Endothelial cell of umbilical vein (primary cell): ENCODE measurements around the gene WDR6. TPM values are rescaled to one million over a fixed set of nuclear protein-coding genes. Genes with fewer than 3 reads are reported as not detected.

Experiments used
- BruUV-seq: library from RNA; stranded (reverse); fragments of 400-500 nt; replicated peaks from 2 replicates; lab custom pipeline; 2021; lab: Mats Ljungman, UMichigan
- CTCF ChIA-PET: fragments of 300-600, 350-600 bp; sonication (Branson Sonifier 250); formaldehyde crosslinking; loops from one replicate; lab custom pipeline; 2021; ENCODE audit warnings: antibody characterized with exemption, inconsistent platforms; lab: Charles Lee
- POLR2A ChIA-PET: fragments of 300-600, 350-600 bp; sonication (Branson Sonifier 250); formaldehyde crosslinking; loops from one replicate; lab custom pipeline; 2021; ENCODE audit warnings: antibody characterized with exemption, inconsistent platforms; lab: Charles Lee
- DNase-seq: peaks from one replicate; pipeline ENCODE4 v3.0.0-alpha.2; 2011; ENCODE audit warnings: low read depth, low spot score
- FAIRE-seq: peaks from 2 replicates; lab custom pipeline; 2011; peaks lifted over from hg19 to GRCh38; lab: Jason Lieb, UNC
- H2AFZ ChIP-seq: 2 replicates; pipeline ENCODE4 v1.6.0; 2012; ENCODE audit warnings: low read depth, low read length, control low read depth, inconsistent platforms
- H3K27ac ChIP-seq: 2 replicates; pipeline ENCODE4 v1.5.1; 2011; ENCODE audit warnings: low read depth, mild to moderate bottlenecking, control low read depth, low read length, moderate library complexity; ENCODE audit not compliant: insufficient read depth
- H3K27me3 ChIP-seq, 2 experiments: 2 replicates each; pipeline versions ENCODE4 v1.6.0 to v1.6.1; 2011; ENCODE audit warnings: low read length in 2 of 2, mixed read lengths in 1 of 2; ENCODE audit not compliant: control insufficient read depth in 2 of 2, insufficient read depth in 2 of 2
- H3K36me3 ChIP-seq, 2 experiments: 2 replicates in 1 of 2; 3 replicates in 1 of 2; pipeline ENCODE4 v1.5.1; 2011; ENCODE audit warnings: low read length in 2 of 2, mild to moderate bottlenecking in 1 of 2, moderate library complexity in 1 of 2; ENCODE audit not compliant: control insufficient read depth in 2 of 2, insufficient read depth in 2 of 2; ENCODE audit errors: extremely low read depth in 1 of 2
- H3K4me1 ChIP-seq: 3 replicates; pipeline ENCODE4 v1.5.1; 2011; ENCODE audit warnings: mild to moderate bottlenecking, low read length; ENCODE audit not compliant: control insufficient read depth, insufficient read depth; ENCODE audit errors: extremely low read depth
- H3K4me2 ChIP-seq: 2 replicates; pipeline ENCODE4 v1.6.1; 2011; ENCODE audit warnings: low read length, control low read depth, mixed read lengths; ENCODE audit not compliant: insufficient read depth
- H3K4me3 ChIP-seq, 3 experiments: fragments of 200-600 bp in 1 of 3; sonication (generic), shearing (Covaris generic) in 1 of 3; replicated peaks in 1 of 3; 2 replicates each; pipeline ENCODE4 v1.5.1; 2011 to 2016; ENCODE audit warnings: control low read depth in 3 of 3, low read length in 3 of 3, mild to moderate bottlenecking in 2 of 3, inconsistent platforms in 1 of 3, low read depth in 1 of 3, moderate library complexity in 1 of 3; ENCODE audit not compliant: insufficient read depth in 1 of 3
- H3K79me2 ChIP-seq: 2 replicates; pipeline ENCODE4 v1.6.0; 2012; ENCODE audit warnings: low read length, inconsistent platforms; ENCODE audit not compliant: control insufficient read depth, insufficient read depth
- H3K9ac ChIP-seq: replicated peaks from 2 replicates; pipeline ENCODE3; 2011; ENCODE audit warnings: low read length, control low read depth; ENCODE audit not compliant: insufficient read depth; ENCODE audit errors: extremely low read depth
- H3K9me1 ChIP-seq: replicated peaks from 3 replicates; pipeline ENCODE4 v1.6.0; 2011; ENCODE audit warnings: mild to moderate bottlenecking, low read length; ENCODE audit not compliant: control insufficient read depth, insufficient read depth; ENCODE audit errors: extremely low read depth
- H3K9me3 ChIP-seq: replicated peaks from 2 replicates; pipeline ENCODE4 v1.5.1; 2012; ENCODE audit warnings: low read length, inconsistent platforms; ENCODE audit not compliant: control insufficient read depth, insufficient read depth
- H4K20me1 ChIP-seq: replicated peaks from 2 replicates; pipeline ENCODE3; 2011; ENCODE audit warnings: mild to moderate bottlenecking, low read length; ENCODE audit not compliant: control insufficient read depth, insufficient read depth; ENCODE audit errors: extremely low read depth
- CTCF ChIP-seq, 2 donors: IDR thresholded peaks; 1 replicate in 1 of 2; 2 replicates in 1 of 2; pipeline ENCODE4 v1.5.1; 2011; ENCODE audit warnings: low read length in 2 of 2, mild to moderate bottlenecking in 2 of 2, moderate library complexity in 2 of 2, control low read depth in 1 of 2, inconsistent platforms in 1 of 2, low read depth in 1 of 2; ENCODE audit not compliant: insufficient read depth in 1 of 2; ENCODE audit errors: extremely low read depth in 1 of 2
- EZH2 ChIP-seq: IDR thresholded peaks from 2 replicates; pipeline ENCODE4 v1.6.1; 2012; ENCODE audit warnings: borderline replicate concordance, low read depth, mild to moderate bottlenecking, moderate library complexity, low read length, inconsistent platforms; ENCODE audit not compliant: severe bottlenecking
- FOS ChIP-seq: IDR thresholded peaks from 2 replicates; pipeline ENCODE4 v1.6.1; 2011; ENCODE audit warnings: mild to moderate bottlenecking, low read length, moderate library complexity, borderline replicate concordance; ENCODE audit not compliant: insufficient read depth
- GATA2 ChIP-seq: IDR thresholded peaks from 2 replicates; pipeline ENCODE4 v1.7.0; 2011; ENCODE audit warnings: low read depth, mild to moderate bottlenecking, moderate library complexity, mixed read lengths, low read length; ENCODE audit not compliant: insufficient read length, insufficient read depth
- JUN ChIP-seq: IDR thresholded peaks from 2 replicates; pipeline ENCODE4 v1.6.1; 2011; ENCODE audit warnings: borderline replicate concordance, low read depth; ENCODE audit not compliant: insufficient read length, insufficient read depth
- MAX ChIP-seq: IDR thresholded peaks from 2 replicates; pipeline ENCODE4 v1.6.1; 2011; ENCODE audit not compliant: insufficient read depth, insufficient read length
- MYC ChIP-seq: IDR thresholded peaks from one replicate; pipeline ENCODE4 v1.6.1; 2011; ENCODE audit warnings: mild to moderate bottlenecking, low read depth, low read length
- POLR2A ChIP-seq: IDR thresholded peaks from 2 replicates; pipeline ENCODE4 v1.6.1; 2012; ENCODE audit warnings: low read depth, mild to moderate bottlenecking, control low read depth, low read length
- POLR2AphosphoS5 ChIP-seq: IDR thresholded peaks from 2 replicates; pipeline ENCODE4 v1.6.1; 2012; ENCODE audit warnings: low read depth, mild to moderate bottlenecking, control low read depth, low read length, moderate library complexity; ENCODE audit not compliant: insufficient read depth
- dilution Hi-C: fragments of 300-500 bp; cut with MboI; formaldehyde crosslinking; loops from one replicate; pipeline ENCODE4 v1.15.0; 2019; ENCODE audit warnings: low sequenced_read_pairs; ENCODE audit not compliant: extremely low pct_ligation_motif_present
- intact Hi-C: fragments of 100-400 bp; cut with micrococcal nuclease; formaldehyde crosslinking; loops from one replicate; pipeline ENCODE4 v1.10.0; 2022
- polyA plus RNA-seq, 4 experiments: library from polyadenylated mRNA; depleted of rRNA in 3 of 4; stranded (reverse) in 3 of 4; unstranded in 1 of 4; fragments of >200 nt; gene quantifications; 2 replicates each; pipeline versions ENCODE4 v1.2.1 to v1.2.3, GENCODE V29; 2011 to 2012; ENCODE audit warnings: missing spikeins in 1 of 4
- total RNA-seq: library from RNA; stranded (reverse); gene quantifications from 2 replicates; pipeline ENCODE4 v1.2.3, GENCODE V29; 2021

Gene WDR6
- total and polyA plus RNA-seq, 2 donors (not counting 3 experiments of a cell fraction or from before 2014, with no cell fraction given): 192 to 319 TPM

GRCh38 chr3:49028298-49028672 is 21.1 kb downstream of the WDR6 start:
- no peak overlapping the region for H2AFZ ChIP-seq
- TF ChIP-seq MAX: no peak
- peak; percentile 22 for TF ChIP-seq POLR2A
- H3K36me3 ChIP-seq: peaks cover 25 to 51% of the 10 kb centered on the region in 2 experiments
- H3K4me2 ChIP-seq: peak overlapping the region; percentile 56
- intact Hi-C loops (no loop called here), dilution Hi-C loops (no loop called here)
- H3K79me2 ChIP-seq: peaks cover 35% of the 10 kb centered on the region
- no TSS peak for BruUV-seq
- FAIRE-seq: no peak
- no peaks in the 10 kb centered on the region for H3K9me3 ChIP-seq
- no peak for DNase-seq
- peak overlapping the region; percentile 68 for H3K9ac ChIP-seq
- H3K4me3 ChIP-seq: peak overlapping the region in 2 of 3 experiments; percentile 44 to 66
- CTCF ChIA-PET: interaction anchor here (2.3 kb wide), 1 partner anchor 40 kb away, joined by 19 read pairs; no protein-coding TSS in a partner anchor
- peaks cover 11% of the 10 kb centered on the region for H3K4me1 ChIP-seq
- H4K20me1 ChIP-seq: no peaks in the 10 kb centered on the region
- no peaks in the 10 kb centered on the region for H3K9me1 ChIP-seq
- no peaks in the 10 kb centered on the region for H3K27me3 ChIP-seq
- H3K27ac ChIP-seq: no peak overlapping the region
- POLR2A ChIA-PET: no interaction called here

- H3K9me1 ChIP-seq: no peaks in the 10 kb centered on the region
- intact Hi-C loops: loop anchor here (1.0 kb wide), 2 partner anchors 22 to 65 kb away; partner anchors contain the start of genes QRICH1 and WDR6
- H3K4me3 ChIP-seq: peak within 1 kb of the TSS; percentile 7 to 66 (median 44)
- DNase-seq: peak; percentile 97
- peaks cover 11% of the 10 kb centered on the region for H3K4me1 ChIP-seq
- POLR2A ChIA-PET: interaction anchor here (0.6 to 1.3 kb wide), 10 partner anchors 9 to 734 kb away, joined by 3 to 17 read pairs (median 4); partner anchors contain the start of genes ARIH2, QRICH1 and WDR6
- CTCF ChIA-PET: interaction anchor here (0.6 to 2.3 kb wide), 5 partner anchors 9 to 65 kb away, joined by 3 to 19 read pairs (median 5); partner anchors contain the start of genes P4HTM, QRICH1 and WDR6
- H3K27me3 ChIP-seq: no peaks in the 10 kb centered on the region
- peak within 1 kb of the TSS; percentile 68 for H3K9ac ChIP-seq
- peak; percentile 90 for FAIRE-seq
- peaks cover 24 to 50% of the 10 kb centered on the region in 2 experiments for H3K36me3 ChIP-seq
- H3K9me3 ChIP-seq: no peaks in the 10 kb centered on the region
- H4K20me1 ChIP-seq: no peaks in the 10 kb centered on the region
- H3K79me2 ChIP-seq: peaks cover 31% of the 10 kb centered on the region
- dilution Hi-C loops: no loop called here
- H2AFZ ChIP-seq: no peak within 1 kb of the TSS
- H3K4me2 ChIP-seq: peak within 1 kb of the TSS; percentile 56
- TSS peak; percentile 53 for BruUV-seq
- H3K27ac ChIP-seq: peak within 1 kb of the TSS; percentile 30
- TF ChIP-seq GATA2: no peak
- no peak for TF ChIP-seq JUN
- TF ChIP-seq POLR2A: peak; percentile 99
- no peak for TF ChIP-seq EZH2
- TF ChIP-seq FOS: no peak
- peak; percentile 83 for TF ChIP-seq MYC
- TF ChIP-seq POLR2AphosphoS5: peak; percentile 100
- TF ChIP-seq CTCF (IDR thresholded peaks at IDR 0.05; ENCODE audit: extremely low read depth in 1 of 2, insufficient read depth in 1 of 2, low read depth in 1 of 2, low read length in 2 of 2): peak in 1 of 2 donors; percentile 3
- TF ChIP-seq MAX: peak; percentile 60
These were observed 21.7 kb downstream of the WDR6 start, which contains the start of gene IMPDH2 for GRCh38 chr3:49028673-49029562. TSS of gene IMPDH2 (minus strand) at chr3:49029398. CDS start at chr3:49029350, 48 bp downstream.
